IMR-90 (cell line): ENCODE results near the gene SYNPO2L.

Experiments
- CEBPB ChIP-seq: IDR thresholded peaks from 2 replicates; pipeline ENCODE4 v1.6.1; 2012; ENCODE audit warnings: low read depth, low read length, improper control_type of control experiment
- CTCF ChIP-seq: conservative IDR thresholded peaks from 2 replicates; pipeline ENCODE4 v1.5.1; 2012; ENCODE audit warnings: mild to moderate bottlenecking, low read depth, low read length, improper control_type of control experiment

DNA sequence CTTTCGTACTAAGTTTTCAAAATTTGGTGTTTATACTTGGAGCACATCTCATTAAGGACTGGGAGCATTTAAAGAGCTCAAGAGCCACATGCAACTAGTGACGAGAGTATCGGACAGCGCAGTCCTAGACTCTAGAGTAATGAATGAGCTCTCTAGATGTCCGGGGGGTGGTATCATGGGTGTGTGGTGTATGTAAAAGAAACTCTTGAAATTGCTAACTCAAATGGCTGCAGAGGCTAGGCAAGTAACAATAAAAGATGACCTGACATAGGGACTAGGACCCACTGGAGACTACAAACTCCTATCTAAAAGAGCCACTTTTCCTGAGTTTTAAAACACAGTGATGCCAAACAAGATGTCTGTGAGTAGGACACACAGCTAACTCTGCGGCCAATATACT, 28.5 kb downstream of the SYNPO2L start:
- TF ChIP-seq CEBPB = no peak
- TF ChIP-seq CTCF = no peak
